Neural progenitor cell (in vitro differentiated cells): ENCODE measurements around the gene SPOPL. TPM values are rescaled to one million over a fixed set of nuclear protein-coding genes. Genes with fewer than 3 reads are reported as not detected.
A peak's percentile ranks its signal among the peaks of the same experiment; 100 is the strongest.

Source experiments
- DNase-seq: peaks from one replicate; pipeline ENCODE4 v3.0.0-alpha.2; 2016; ENCODE audit warnings: low spot score
- H2AFZ ChIP-seq: fragments of 200-600 bp; sonication (generic); replicated peaks from 2 replicates; pipeline ENCODE4 v1.6.1; 2016; ENCODE audit warnings: antibody characterized with exemption
- H3F3A ChIP-seq: fragments of 200-600 bp; sonication (generic); 2 replicates; pipeline ENCODE4 v1.6.1; 2016; ENCODE audit warnings: antibody characterized with exemption, low read depth
- H3K27ac ChIP-seq: fragments of 200-600 bp; sonication (generic); 2 replicates; pipeline ENCODE4 v1.5.1; 2016; ENCODE audit warnings: mild to moderate bottlenecking
- H3K27me3 ChIP-seq: fragments of 200-600 bp; sonication (generic); 2 replicates; pipeline ENCODE4 v1.6.1; 2016; ENCODE audit warnings: mild to moderate bottlenecking, moderate library complexity
- H3K36me3 ChIP-seq: fragments of 200-600 bp; sonication (generic); 2 replicates; pipeline ENCODE4 v1.5.1; 2016
- H3K4me1 ChIP-seq: fragments of 200-600 bp; sonication (generic); 2 replicates; pipeline ENCODE4 v1.6.1; 2016; ENCODE audit warnings: mixed run types
- H3K4me2 ChIP-seq: fragments of 200-600 bp; sonication (generic); 2 replicates; pipeline ENCODE4 v1.6.1; 2016
- H3K4me3 ChIP-seq: fragments of 200-600 bp; sonication (generic); 2 replicates; pipeline ENCODE4 v1.5.1; 2016
- H3K79me2 ChIP-seq: fragments of 200-600 bp; sonication (generic); 2 replicates; pipeline ENCODE4 v1.6.1; 2016; ENCODE audit warnings: low read depth
- H3K9ac ChIP-seq: fragments of 200-600 bp; sonication (generic); 2 replicates; pipeline ENCODE4 v1.6.1; 2016
- H3K9me3 ChIP-seq: fragments of 200-600 bp; sonication (generic); 2 replicates; pipeline ENCODE4 v1.5.1; 2016; ENCODE audit warnings: low read depth
- H4K20me1 ChIP-seq: fragments of 200-600 bp; sonication (generic); 2 replicates; pipeline ENCODE4 v1.6.1; 2016; ENCODE audit warnings: low read depth
- H3K27ac Mint-ChIP-seq: 3 replicates; pipeline ENCODE4 v1.8.0; 2021; ENCODE audit warnings: mixed read lengths
- H3K27me3 Mint-ChIP-seq: 2 replicates; pipeline ENCODE4 v1.8.0; 2022; ENCODE audit warnings: low read depth, mild to moderate bottlenecking, inconsistent platforms, moderate library complexity, mixed read lengths; ENCODE audit not compliant: insufficient read depth
- H3K36me3 Mint-ChIP-seq: 3 replicates; pipeline ENCODE4 v1.8.0; 2021; ENCODE audit warnings: mixed read lengths
- H3K4me1 Mint-ChIP-seq: 3 replicates; pipeline ENCODE4 v1.8.0; 2021; ENCODE audit warnings: mixed read lengths
- H3K4me3 Mint-ChIP-seq: 3 replicates; pipeline ENCODE4 v1.8.0; 2021; ENCODE audit warnings: mild to moderate bottlenecking, moderate library complexity, mixed read lengths
- H3K9me3 Mint-ChIP-seq: 3 replicates; pipeline ENCODE4 v1.8.0; 2020; ENCODE audit warnings: mixed read lengths
- CTCF ChIP-seq: fragments of 200-600 bp; sonication (generic); IDR thresholded peaks from 2 replicates; pipeline ENCODE4 v1.5.1; 2017; ENCODE audit warnings: antibody characterized with exemption, mild to moderate bottlenecking
- EZH2 ChIP-seq: fragments of 200-600 bp; sonication (generic); IDR thresholded peaks from 2 replicates; pipeline ENCODE4 v1.6.1; 2017; ENCODE audit warnings: antibody characterized with exemption, mild to moderate bottlenecking, moderate library complexity
- EZH2phosphoT487 ChIP-seq: fragments of 200-600 bp; sonication (generic); IDR thresholded peaks from 2 replicates; pipeline ENCODE4 v1.6.1; 2017; ENCODE audit warnings: antibody characterized with exemption
- total RNA-seq: library from RNA; depleted of rRNA; stranded (reverse); fragments of >200 nt; gene quantifications from 2 replicates; pipeline ENCODE4 v1.2.3, GENCODE V29; 2015; ENCODE audit warnings: low replicate concordance

SPOPL gene
- total RNA-seq, 1 donor from 2014 or later = 19.8 TPM

GRCh38 chr2:138494265-138494966, 7.2 kb upstream of the SPOPL start:
- Histone ChIP-seq H3K4me1 (no peaks in the 10 kb centered on the region), H3K4me3 (no peak overlapping the region), H3K27ac (no peak overlapping the region), H3K4me2 (no peak overlapping the region), H3K9ac (no peak overlapping the region), H2AFZ (no peak overlapping the region), H3K9me3 (no peaks in the 10 kb centered on the region), H3K79me2 (no peaks in the 10 kb centered on the region), H3F3A (no peaks in the 10 kb centered on the region), H4K20me1 (no peaks in the 10 kb centered on the region), H3K36me3 (no peaks in the 10 kb centered on the region), H3K27me3 (no peaks in the 10 kb centered on the region)
- TF ChIP-seq EZH2 = no peak
- no peak for TF ChIP-seq CTCF
- TF ChIP-seq EZH2phosphoT487 = no peak
- DNase-seq = no peak
- Mint-ChIP-seq H3K9me3 (no peaks in the 10 kb centered on the region), H3K4me1 (no peaks in the 10 kb centered on the region), H3K27me3 (no peaks in the 10 kb centered on the region), H3K4me3 (no peak overlapping the region), H3K36me3 (no peaks in the 10 kb centered on the region), H3K27ac (no peak overlapping the region)

- no peak overlapping the region for H3K4me3 Mint-ChIP-seq
- H3K9ac ChIP-seq = no peak overlapping the region
- H3F3A ChIP-seq = no peaks in the 10 kb centered on the region
- H3K27ac Mint-ChIP-seq = no peak overlapping the region
- H3K9me3 ChIP-seq = no peaks in the 10 kb centered on the region
- no peak for DNase-seq
- H3K27me3 ChIP-seq = no peaks in the 10 kb centered on the region
- TF ChIP-seq EZH2phosphoT487 (no peak), CTCF (no peak), EZH2 (no peak)
- H3K4me1 ChIP-seq = no peaks in the 10 kb centered on the region
- no peak overlapping the region for H3K27ac ChIP-seq
- no peaks in the 10 kb centered on the region for H3K79me2 ChIP-seq
- no peaks in the 10 kb centered on the region for H3K27me3 Mint-ChIP-seq
- no peaks in the 10 kb centered on the region for H3K4me1 Mint-ChIP-seq
- no peak overlapping the region for H3K4me3 ChIP-seq
- no peaks in the 10 kb centered on the region for H3K36me3 ChIP-seq
- H4K20me1 ChIP-seq = no peaks in the 10 kb centered on the region
- no peak overlapping the region for H2AFZ ChIP-seq
- H3K36me3 Mint-ChIP-seq = no peaks in the 10 kb centered on the region
- no peak overlapping the region for H3K4me2 ChIP-seq
- H3K9me3 Mint-ChIP-seq = no peaks in the 10 kb centered on the region
Measured at GRCh38 chr2:138495384-138495783, 6.2 kb upstream of the SPOPL start.

GRCh38 chr2:138496096-138496651, 5.4 kb upstream of the SPOPL start:
- H3K27me3 Mint-ChIP-seq = no peaks in the 10 kb centered on the region
- no peak overlapping the region for H3K4me2 ChIP-seq
- H3K4me1 Mint-ChIP-seq = peaks cover 3% of the 10 kb centered on the region
- H3K79me2 ChIP-seq = peaks cover 4% of the 10 kb centered on the region
- H3K27ac ChIP-seq = no peak overlapping the region
- H3K4me3 ChIP-seq = no peak overlapping the region
- H3K36me3 ChIP-seq = no peaks in the 10 kb centered on the region
- no peaks in the 10 kb centered on the region for H3K36me3 Mint-ChIP-seq
- H3F3A ChIP-seq = peaks cover 7% of the 10 kb centered on the region
- DNase-seq = peak; percentile 25
- H3K27me3 ChIP-seq = no peaks in the 10 kb centered on the region
- H3K9ac ChIP-seq = no peak overlapping the region
- H3K4me1 ChIP-seq = no peaks in the 10 kb centered on the region
- H3K27ac Mint-ChIP-seq = no peak overlapping the region
- TF ChIP-seq CTCF (no peak), EZH2 (no peak), EZH2phosphoT487 (no peak)
- no peaks in the 10 kb centered on the region for H3K9me3 Mint-ChIP-seq
- H4K20me1 ChIP-seq = no peaks in the 10 kb centered on the region
- no peak overlapping the region for H3K4me3 Mint-ChIP-seq
- no peak overlapping the region for H2AFZ ChIP-seq
- no peaks in the 10 kb centered on the region for H3K9me3 ChIP-seq
